Activated CD4-positive, alpha-beta T cell treated with anti-CD3 and anti-CD28 coated beads for 24 hours (primary cell): Measurements from ENCODE around the gene RFC5.

ENCODE experiments used
- DNase-seq, 2 donors: peaks; one replicate each; pipeline ENCODE4 v3.0.0-alpha.2; 2020; ENCODE audit warnings: low read depth in 2 of 2

RFC5 gene

GRCh38 chr12:118050972-118051910, 34.7 kb downstream of the RFC5 start:
- no peak for DNase-seq

- DNase-seq = no peak
Observed at GRCh38 chr12:118052324-118053070, 36.0 kb downstream of the RFC5 start.

- no peak for DNase-seq
Observed at GRCh38 chr12:118053071-118053985, 36.8 kb downstream of the RFC5 start.

- DNase-seq = peak; percentile 63 to 65
Observed at GRCh38 chr12:118055144-118055557, 38.6 kb downstream of the RFC5 start.

- DNase-seq = no peak
Observed at GRCh38 chr12:118055865-118056773, 39.6 kb downstream of the RFC5 start.

- no peak for DNase-seq
Observed at GRCh38 chr12:118058227-118058626, 41.7 kb downstream of the RFC5 start.

GRCh38 chr12:118058881-118059280, 42.4 kb downstream of the RFC5 start:
- DNase-seq = no peak

GRCh38 chr12:118059341-118060191, 43.1 kb downstream of the RFC5 start:
- DNase-seq = no peak

GRCh38 chr12:118060301-118061010, 44.0 kb downstream of the RFC5 start:
- DNase-seq = no peak

GRCh38 chr12:118061011-118061872, 44.7 kb downstream of the RFC5 start, which contains the start of gene WSB2:
Gene WSB2 (minus strand): TSS chr12:118061179. CDS start chr12:118061048, 131 bp downstream.
- peak; percentile 39 to 50 for DNase-seq

- DNase-seq = no peak
Observed at GRCh38 chr12:118061873-118062843, 45.7 kb downstream of the RFC5 start.

- no peak for DNase-seq
Observed at GRCh38 chr12:118063576-118064391, 47.3 kb downstream of the RFC5 start.

GRCh38 chr12:118064608-118065007, 48.1 kb downstream of the RFC5 start:
- DNase-seq = no peak

GRCh38 chr12:118065380-118065779, 48.9 kb downstream of the RFC5 start:
- DNase-seq = no peak

- DNase-seq = no peak
Observed at GRCh38 chr12:118068445-118068844, 51.9 kb downstream of the RFC5 start.

- no peak for DNase-seq
Observed at GRCh38 chr12:118070650-118071049, 54.1 kb downstream of the RFC5 start.
